ENCODE data around the gene CDC5L. TPM values are rescaled to one million over a fixed set of nuclear protein-coding genes. Genes with fewer than 3 reads are reported as not detected.

Gene CDC5L
- total RNA-seq, 2 experiments from 2014 or later = 17.9 to 18.8 TPM

- no peaks in the 10 kb centered on the region for H3K4me1 Mint-ChIP-seq (ENCODE audit: low read depth)
- no peak overlapping the region for H3K27ac Mint-ChIP-seq
- H3K4me3 Mint-ChIP-seq = no peak overlapping the region
- H3K36me3 Mint-ChIP-seq (ENCODE audit: low read depth) = no peaks in the 10 kb centered on the region
- H3K27me3 Mint-ChIP-seq (ENCODE audit: low read depth) = no peaks in the 10 kb centered on the region
- no peaks in the 10 kb centered on the region for H3K9me3 Mint-ChIP-seq
- CTCF ChIA-PET = no interaction called here
- intact Hi-C loops (cut with micrococcal nuclease) = no loop called here
- no peak for DNase-seq
Observed at GRCh38 chr6:44377971-44378370, 9.5 kb upstream of the CDC5L start.

- H3K27ac Mint-ChIP-seq = no peak overlapping the region
- CTCF ChIA-PET = interaction anchor here (0.6 to 1.1 kb wide), 2 partner anchors 28 to 77 kb away, joined by 3 read pairs; no protein-coding TSS in a partner anchor
- no peaks in the 10 kb centered on the region for H3K9me3 Mint-ChIP-seq
- H3K4me1 Mint-ChIP-seq (ENCODE audit: low read depth) = peaks cover 4% of the 10 kb centered on the region
- H3K36me3 Mint-ChIP-seq (ENCODE audit: low read depth) = no peaks in the 10 kb centered on the region
- intact Hi-C loops (cut with micrococcal nuclease) = no loop called here
- no peaks in the 10 kb centered on the region for H3K27me3 Mint-ChIP-seq (ENCODE audit: low read depth)
- no peak overlapping the region for H3K4me3 Mint-ChIP-seq
- no peak for DNase-seq
Observed at GRCh38 chr6:44381739-44382138, 5.8 kb upstream of the CDC5L start.

GRCh38 chr6:44386364-44386928, 1.1 kb upstream of the CDC5L start:
- no peak for DNase-seq
- H3K9me3 Mint-ChIP-seq = no peaks in the 10 kb centered on the region
- H3K36me3 Mint-ChIP-seq (ENCODE audit: low read depth) = peaks cover 9% of the 10 kb centered on the region
- peak overlapping the region; percentile 96 for H3K27ac Mint-ChIP-seq
- peaks cover 28% of the 10 kb centered on the region for H3K4me1 Mint-ChIP-seq (ENCODE audit: low read depth)
- peak overlapping the region; percentile 93 for H3K4me3 Mint-ChIP-seq
- CTCF ChIA-PET = interaction anchor here (0.6 to 1.4 kb wide), 3 partner anchors 74 to 188 kb away, joined by 3 to 4 read pairs (median 3); partner anchors contain the start of gene AARS2
- no peaks in the 10 kb centered on the region for H3K27me3 Mint-ChIP-seq (ENCODE audit: low read depth)
- intact Hi-C loops (cut with micrococcal nuclease) = loop anchor here (2.0 kb wide), 2 partner anchors 48 to 164 kb away; partner anchors contain the start of gene SLC29A1

- Mint-ChIP-seq H3K9me3 (no peaks in the 10 kb centered on the region), H3K27me3 (ENCODE audit: low read depth) (no peaks in the 10 kb centered on the region), H3K27ac (peak overlapping the region; percentile 96), H3K4me3 (peak overlapping the region; percentile 93), H3K4me1 (ENCODE audit: low read depth) (peaks cover 33% of the 10 kb centered on the region), H3K36me3 (ENCODE audit: low read depth) (peaks cover 14% of the 10 kb centered on the region)
- intact Hi-C loops (cut with micrococcal nuclease) = loop anchor here (1.0 to 2.0 kb wide), 5 partner anchors 48 to 261 kb away; partner anchors contain the start of genes AARS2, NFKBIE and SLC29A1
- DNase-seq = peak; percentile 14
- CTCF ChIA-PET = interaction anchor here (0.6 to 1.4 kb wide), 3 partner anchors 74 to 189 kb away, joined by 3 to 4 read pairs (median 3); partner anchors contain the start of gene AARS2
Observed at GRCh38 chr6:44386929-44387345, 569 bp upstream of the CDC5L start.

- Mint-ChIP-seq H3K27me3 (ENCODE audit: low read depth) (no peaks in the 10 kb centered on the region), H3K27ac (peak overlapping the region; percentile 96), H3K4me1 (ENCODE audit: low read depth) (peaks cover 34% of the 10 kb centered on the region), H3K36me3 (ENCODE audit: low read depth) (peaks cover 18% of the 10 kb centered on the region), H3K4me3 (peak overlapping the region; percentile 93), H3K9me3 (no peaks in the 10 kb centered on the region)
- intact Hi-C loops (cut with micrococcal nuclease) = loop anchor here (2.0 kb wide), 1 partner anchor 21 kb away; no protein-coding TSS in a partner anchor
- CTCF ChIA-PET = no interaction called here
- DNase-seq = no peak
Observed at GRCh38 chr6:44388135-44388487, 605 bp downstream of the CDC5L start.

- H3K27me3 Mint-ChIP-seq (ENCODE audit: low read depth) = no peaks in the 10 kb centered on the region
- intact Hi-C loops (cut with micrococcal nuclease) = loop anchor here (2.0 kb wide), 1 partner anchor 20 kb away; no protein-coding TSS in a partner anchor
- H3K36me3 Mint-ChIP-seq (ENCODE audit: low read depth) = peaks cover 25% of the 10 kb centered on the region
- CTCF ChIA-PET = no interaction called here
- H3K4me3 Mint-ChIP-seq = peak overlapping the region; percentile 93
- peak overlapping the region; percentile 96 for H3K27ac Mint-ChIP-seq
- no peaks in the 10 kb centered on the region for H3K9me3 Mint-ChIP-seq
- DNase-seq = no peak
- H3K4me1 Mint-ChIP-seq (ENCODE audit: low read depth) = peaks cover 34% of the 10 kb centered on the region
Observed at GRCh38 chr6:44388887-44389286, 1.4 kb downstream of the CDC5L start.

- H3K9me3 Mint-ChIP-seq = no peaks in the 10 kb centered on the region
- CTCF ChIA-PET = no interaction called here
- intact Hi-C loops (cut with micrococcal nuclease) = no loop called here
- no peak overlapping the region for H3K4me3 Mint-ChIP-seq
- peaks cover 34% of the 10 kb centered on the region for H3K36me3 Mint-ChIP-seq (ENCODE audit: low read depth)
- no peak overlapping the region for H3K27ac Mint-ChIP-seq
- peaks cover 34% of the 10 kb centered on the region for H3K4me1 Mint-ChIP-seq (ENCODE audit: low read depth)
- DNase-seq = no peak
- H3K27me3 Mint-ChIP-seq (ENCODE audit: low read depth) = no peaks in the 10 kb centered on the region
Observed at GRCh38 chr6:44390158-44390683, 2.7 kb downstream of the CDC5L start.

- H3K27me3 Mint-ChIP-seq (ENCODE audit: low read depth) = no peaks in the 10 kb centered on the region
- no peak for DNase-seq
- intact Hi-C loops (cut with micrococcal nuclease) = no loop called here
- no peaks in the 10 kb centered on the region for H3K9me3 Mint-ChIP-seq
- H3K27ac Mint-ChIP-seq = no peak overlapping the region
- peaks cover 17% of the 10 kb centered on the region for H3K4me1 Mint-ChIP-seq (ENCODE audit: low read depth)
- CTCF ChIA-PET = no interaction called here
- H3K4me3 Mint-ChIP-seq = no peak overlapping the region
- H3K36me3 Mint-ChIP-seq (ENCODE audit: low read depth) = peaks cover 57% of the 10 kb centered on the region
Observed at GRCh38 chr6:44395501-44395900, 8.0 kb downstream of the CDC5L start.

GRCh38 chr6:44396968-44397367, 9.5 kb downstream of the CDC5L start:
- Mint-ChIP-seq H3K9me3 (no peaks in the 10 kb centered on the region), H3K36me3 (ENCODE audit: low read depth) (peaks cover 57% of the 10 kb centered on the region), H3K4me3 (no peak overlapping the region), H3K4me1 (ENCODE audit: low read depth) (peaks cover 16% of the 10 kb centered on the region), H3K27ac (no peak overlapping the region), H3K27me3 (ENCODE audit: low read depth) (no peaks in the 10 kb centered on the region)
- intact Hi-C loops (cut with micrococcal nuclease) = no loop called here
- DNase-seq = no peak
- CTCF ChIA-PET = interaction anchor here (0.7 to 1.0 kb wide), 2 partner anchors 58 to 78 kb away, joined by 3 to 4 read pairs; no protein-coding TSS in a partner anchor

GRCh38 chr6:44397424-44398164, 10.1 kb downstream of the CDC5L start:
- Mint-ChIP-seq H3K4me1 (ENCODE audit: low read depth) (peaks cover 16% of the 10 kb centered on the region), H3K27ac (no peak overlapping the region), H3K27me3 (ENCODE audit: low read depth) (no peaks in the 10 kb centered on the region), H3K9me3 (no peaks in the 10 kb centered on the region), H3K36me3 (ENCODE audit: low read depth) (peaks cover 54% of the 10 kb centered on the region), H3K4me3 (no peak overlapping the region)
- DNase-seq = no peak
- CTCF ChIA-PET = interaction anchor here (0.7 kb wide), 1 partner anchor 58 kb away, joined by 4 read pairs; no protein-coding TSS in a partner anchor
- intact Hi-C loops (cut with micrococcal nuclease) = no loop called here

GRCh38 chr6:44399991-44400390, 12.5 kb downstream of the CDC5L start:
- H3K4me1 Mint-ChIP-seq (ENCODE audit: low read depth) = peaks cover 21% of the 10 kb centered on the region
- no peak overlapping the region for H3K27ac Mint-ChIP-seq
- no peaks in the 10 kb centered on the region for H3K9me3 Mint-ChIP-seq
- CTCF ChIA-PET = no interaction called here
- DNase-seq = no peak
- intact Hi-C loops (cut with micrococcal nuclease) = no loop called here
- H3K27me3 Mint-ChIP-seq (ENCODE audit: low read depth) = no peaks in the 10 kb centered on the region
- no peak overlapping the region for H3K4me3 Mint-ChIP-seq
- H3K36me3 Mint-ChIP-seq (ENCODE audit: low read depth) = peaks cover 50% of the 10 kb centered on the region

GRCh38 chr6:44400572-44400971, 13.1 kb downstream of the CDC5L start:
- Mint-ChIP-seq H3K27ac (peak overlapping the region; percentile 7), H3K36me3 (ENCODE audit: low read depth) (peaks cover 50% of the 10 kb centered on the region), H3K4me1 (ENCODE audit: low read depth) (peaks cover 24% of the 10 kb centered on the region), H3K27me3 (ENCODE audit: low read depth) (no peaks in the 10 kb centered on the region), H3K4me3 (no peak overlapping the region), H3K9me3 (no peaks in the 10 kb centered on the region)
- intact Hi-C loops (cut with micrococcal nuclease) = no loop called here
- CTCF ChIA-PET = no interaction called here
- DNase-seq = no peak

Data from activated naive CD4-positive, alpha-beta T cell treated with anti-CD3 and anti-CD28 coated beads for 36 hours (primary cell).